HL-60 (cell line): Measurements from ENCODE around the gene UBTD2.

ENCODE experiments used
- DNase-seq, 2 experiments: peaks; one replicate each; pipeline ENCODE4 v3.0.0-alpha.2; 2010 to 2020; ENCODE audit warnings: low read depth in 1 of 2, low spot score in 1 of 2
- H3K27ac ChIP-seq: fragments of 250-450 bp; sonication (Bioruptor Pico); replicated peaks from 2 replicates; pipeline ENCODE4 v1.5.1; 2020; ENCODE audit warnings: mild to moderate bottlenecking, moderate library complexity
- H3K27me3 ChIP-seq: fragments of 250-450 bp; sonication (Bioruptor Pico); 2 replicates; pipeline ENCODE4 v1.5.1; 2021; ENCODE audit warnings: mild to moderate bottlenecking, moderate library complexity; ENCODE audit not compliant: insufficient read depth, poor library complexity, severe bottlenecking
- H3K4me3 ChIP-seq: replicated peaks from 2 replicates; pipeline ENCODE4 v1.5.1; 2011; ENCODE audit warnings: mild to moderate bottlenecking, control low read depth, low read length; ENCODE audit not compliant: insufficient read depth
- GABPA ChIP-seq: IDR thresholded peaks from 2 replicates; pipeline ENCODE4 v1.6.1; 2012; ENCODE audit warnings: low read depth
- POLR2AphosphoS5 ChIP-seq: IDR thresholded peaks from 2 replicates; pipeline ENCODE4 v1.6.1; 2012; ENCODE audit warnings: low read depth
- REST ChIP-seq: IDR thresholded peaks from 2 replicates; pipeline ENCODE4 v1.6.1; 2012; ENCODE audit warnings: low read depth; ENCODE audit not compliant: insufficient replicate concordance
- SPI1 ChIP-seq: IDR thresholded peaks from 2 replicates; pipeline ENCODE4 v1.6.1; 2012; ENCODE audit warnings: low read depth, mild to moderate bottlenecking, borderline replicate concordance
- TF ChIP-seq, protein P1 (sequence below): IDR thresholded peaks from one replicate; pipeline ENCODE4 v1.5.1; 2011; ENCODE audit warnings: low read length, control low read depth, inconsistent platforms; ENCODE audit not compliant: insufficient read depth

UBTD2 gene

GRCh38 chr5:172274951-172275753, 8.4 kb downstream of the UBTD2 start:
- no peak for DNase-seq
- H3K27ac ChIP-seq, result no peak overlapping the region
- TF ChIP-seq REST (no peak), SPI1 (no peak), GABPA (no peak), POLR2AphosphoS5 (no peak)
- TF ChIP-seq, protein P1, sequence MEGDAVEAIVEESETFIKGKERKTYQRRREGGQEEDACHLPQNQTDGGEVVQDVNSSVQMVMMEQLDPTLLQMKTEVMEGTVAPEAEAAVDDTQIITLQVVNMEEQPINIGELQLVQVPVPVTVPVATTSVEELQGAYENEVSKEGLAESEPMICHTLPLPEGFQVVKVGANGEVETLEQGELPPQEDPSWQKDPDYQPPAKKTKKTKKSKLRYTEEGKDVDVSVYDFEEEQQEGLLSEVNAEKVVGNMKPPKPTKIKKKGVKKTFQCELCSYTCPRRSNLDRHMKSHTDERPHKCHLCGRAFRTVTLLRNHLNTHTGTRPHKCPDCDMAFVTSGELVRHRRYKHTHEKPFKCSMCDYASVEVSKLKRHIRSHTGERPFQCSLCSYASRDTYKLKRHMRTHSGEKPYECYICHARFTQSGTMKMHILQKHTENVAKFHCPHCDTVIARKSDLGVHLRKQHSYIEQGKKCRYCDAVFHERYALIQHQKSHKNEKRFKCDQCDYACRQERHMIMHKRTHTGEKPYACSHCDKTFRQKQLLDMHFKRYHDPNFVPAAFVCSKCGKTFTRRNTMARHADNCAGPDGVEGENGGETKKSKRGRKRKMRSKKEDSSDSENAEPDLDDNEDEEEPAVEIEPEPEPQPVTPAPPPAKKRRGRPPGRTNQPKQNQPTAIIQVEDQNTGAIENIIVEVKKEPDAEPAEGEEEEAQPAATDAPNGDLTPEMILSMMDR, result no peak
- H3K4me3 ChIP-seq, result no peak overlapping the region
- no peaks in the 10 kb centered on the region for H3K27me3 ChIP-seq

GRCh38 chr5:172267943-172268342, 15.6 kb downstream of the UBTD2 start:
- TF ChIP-seq, protein P1, result no peak
- TF ChIP-seq GABPA, result no peak
- TF ChIP-seq POLR2AphosphoS5, result no peak
- TF ChIP-seq SPI1, result no peak
- TF ChIP-seq REST, result no peak
- Histone ChIP-seq H3K27ac (no peak overlapping the region), H3K27me3 (no peaks in the 10 kb centered on the region), H3K4me3 (no peak overlapping the region)
- no peak for DNase-seq

DNA sequence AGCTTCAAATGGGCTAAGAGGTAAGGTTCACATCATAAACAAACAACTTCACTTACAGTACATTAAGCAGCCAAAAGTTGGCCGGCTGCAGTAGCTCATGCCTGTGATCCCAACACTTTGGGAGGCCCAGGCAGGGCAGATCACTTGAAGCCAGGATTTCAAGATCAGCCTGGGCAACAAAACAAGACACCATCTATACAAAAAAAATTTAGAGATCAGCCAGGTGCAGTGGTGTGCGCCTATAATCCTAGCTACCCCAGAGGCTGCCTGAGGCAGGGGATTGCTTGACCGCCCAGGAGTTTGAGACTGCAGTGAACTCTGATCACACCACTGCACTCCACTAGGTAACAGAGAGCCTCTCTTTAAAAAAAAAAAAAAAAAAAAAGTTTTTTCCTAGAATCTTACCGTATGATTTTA, 16.9 kb downstream of the UBTD2 start:
- no peak overlapping the region for H3K4me3 ChIP-seq
- TF ChIP-seq, protein P1, result no peak
- TF ChIP-seq GABPA (no peak), REST (no peak), POLR2AphosphoS5 (no peak), SPI1 (no peak)
- H3K27ac ChIP-seq, result no peak overlapping the region
- no peaks in the 10 kb centered on the region for H3K27me3 ChIP-seq
- DNase-seq, result no peak
